ENCODE results near the gene NLRP9.

The NLRP9 gene

DNA sequence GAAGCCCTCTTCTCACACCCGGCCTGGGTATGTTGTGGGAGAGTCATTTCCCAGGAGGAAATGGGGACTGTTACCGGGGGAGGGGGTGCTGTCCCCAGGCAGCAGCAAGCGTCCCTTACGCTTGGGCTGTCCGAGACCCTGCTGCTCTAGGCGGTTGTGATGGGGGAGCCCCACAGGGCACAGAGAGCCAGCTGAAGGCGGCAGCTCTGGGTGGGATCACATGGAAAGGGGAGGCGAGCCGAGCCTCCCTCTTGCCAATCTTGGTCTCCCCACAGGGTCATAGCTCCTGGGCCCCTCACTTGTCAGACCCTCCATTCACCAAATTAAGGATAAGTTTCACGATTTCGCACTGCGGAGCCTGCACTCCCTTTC is 41.1 kb downstream of the NLRP9 start:
- no peak for TF ChIP-seq FOXP2 (optimal IDR thresholded peaks at IDR 0.05; ENCODE audit: borderline replicate concordance, extremely low read depth, extremely low read length, insufficient read depth)
- TF ChIP-seq TAF1 (IDR thresholded peaks at IDR 0.05; ENCODE audit: borderline replicate concordance, insufficient read depth, low read length), result no peak
- TF ChIP-seq POLR2AphosphoS5 (IDR thresholded peaks at IDR 0.05; ENCODE audit: low read depth, low read length), result no peak
- TF ChIP-seq, protein P1, sequence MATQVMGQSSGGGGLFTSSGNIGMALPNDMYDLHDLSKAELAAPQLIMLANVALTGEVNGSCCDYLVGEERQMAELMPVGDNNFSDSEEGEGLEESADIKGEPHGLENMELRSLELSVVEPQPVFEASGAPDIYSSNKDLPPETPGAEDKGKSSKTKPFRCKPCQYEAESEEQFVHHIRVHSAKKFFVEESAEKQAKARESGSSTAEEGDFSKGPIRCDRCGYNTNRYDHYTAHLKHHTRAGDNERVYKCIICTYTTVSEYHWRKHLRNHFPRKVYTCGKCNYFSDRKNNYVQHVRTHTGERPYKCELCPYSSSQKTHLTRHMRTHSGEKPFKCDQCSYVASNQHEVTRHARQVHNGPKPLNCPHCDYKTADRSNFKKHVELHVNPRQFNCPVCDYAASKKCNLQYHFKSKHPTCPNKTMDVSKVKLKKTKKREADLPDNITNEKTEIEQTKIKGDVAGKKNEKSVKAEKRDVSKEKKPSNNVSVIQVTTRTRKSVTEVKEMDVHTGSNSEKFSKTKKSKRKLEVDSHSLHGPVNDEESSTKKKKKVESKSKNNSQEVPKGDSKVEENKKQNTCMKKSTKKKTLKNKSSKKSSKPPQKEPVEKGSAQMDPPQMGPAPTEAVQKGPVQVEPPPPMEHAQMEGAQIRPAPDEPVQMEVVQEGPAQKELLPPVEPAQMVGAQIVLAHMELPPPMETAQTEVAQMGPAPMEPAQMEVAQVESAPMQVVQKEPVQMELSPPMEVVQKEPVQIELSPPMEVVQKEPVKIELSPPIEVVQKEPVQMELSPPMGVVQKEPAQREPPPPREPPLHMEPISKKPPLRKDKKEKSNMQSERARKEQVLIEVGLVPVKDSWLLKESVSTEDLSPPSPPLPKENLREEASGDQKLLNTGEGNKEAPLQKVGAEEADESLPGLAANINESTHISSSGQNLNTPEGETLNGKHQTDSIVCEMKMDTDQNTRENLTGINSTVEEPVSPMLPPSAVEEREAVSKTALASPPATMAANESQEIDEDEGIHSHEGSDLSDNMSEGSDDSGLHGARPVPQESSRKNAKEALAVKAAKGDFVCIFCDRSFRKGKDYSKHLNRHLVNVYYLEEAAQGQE (IDR thresholded peaks at IDR 0.05; ENCODE audit: insufficient read depth in 1 of 2, low read depth in 2 of 2, low read length in 2 of 2), result no peak
- TF ChIP-seq SIN3A (IDR thresholded peaks at IDR 0.05; ENCODE audit: borderline replicate concordance, insufficient read depth, low read length), result no peak

- TF ChIP-seq, protein P1 (IDR thresholded peaks at IDR 0.05; ENCODE audit: insufficient read depth in 1 of 2, low read depth in 2 of 2, low read length in 2 of 2), result no peak
- TF ChIP-seq POLR2AphosphoS5 (IDR thresholded peaks at IDR 0.05; ENCODE audit: low read depth, low read length) (no peak), SIN3A (IDR thresholded peaks at IDR 0.05; ENCODE audit: borderline replicate concordance, insufficient read depth, low read length) (no peak), FOXP2 (optimal IDR thresholded peaks at IDR 0.05; ENCODE audit: borderline replicate concordance, extremely low read depth, extremely low read length, insufficient read depth) (no peak), TAF1 (IDR thresholded peaks at IDR 0.05; ENCODE audit: borderline replicate concordance, insufficient read depth, low read length) (no peak)
These were observed 41.7 kb downstream of the NLRP9 start for GRCh38 chr19:55696301-55697068.

GRCh38 chr19:55695511-55696290 is 42.5 kb downstream of the NLRP9 start:
- TF ChIP-seq, protein P1 (IDR thresholded peaks at IDR 0.05; ENCODE audit: insufficient read depth in 1 of 2, low read depth in 2 of 2, low read length in 2 of 2), result no peak

DNA sequence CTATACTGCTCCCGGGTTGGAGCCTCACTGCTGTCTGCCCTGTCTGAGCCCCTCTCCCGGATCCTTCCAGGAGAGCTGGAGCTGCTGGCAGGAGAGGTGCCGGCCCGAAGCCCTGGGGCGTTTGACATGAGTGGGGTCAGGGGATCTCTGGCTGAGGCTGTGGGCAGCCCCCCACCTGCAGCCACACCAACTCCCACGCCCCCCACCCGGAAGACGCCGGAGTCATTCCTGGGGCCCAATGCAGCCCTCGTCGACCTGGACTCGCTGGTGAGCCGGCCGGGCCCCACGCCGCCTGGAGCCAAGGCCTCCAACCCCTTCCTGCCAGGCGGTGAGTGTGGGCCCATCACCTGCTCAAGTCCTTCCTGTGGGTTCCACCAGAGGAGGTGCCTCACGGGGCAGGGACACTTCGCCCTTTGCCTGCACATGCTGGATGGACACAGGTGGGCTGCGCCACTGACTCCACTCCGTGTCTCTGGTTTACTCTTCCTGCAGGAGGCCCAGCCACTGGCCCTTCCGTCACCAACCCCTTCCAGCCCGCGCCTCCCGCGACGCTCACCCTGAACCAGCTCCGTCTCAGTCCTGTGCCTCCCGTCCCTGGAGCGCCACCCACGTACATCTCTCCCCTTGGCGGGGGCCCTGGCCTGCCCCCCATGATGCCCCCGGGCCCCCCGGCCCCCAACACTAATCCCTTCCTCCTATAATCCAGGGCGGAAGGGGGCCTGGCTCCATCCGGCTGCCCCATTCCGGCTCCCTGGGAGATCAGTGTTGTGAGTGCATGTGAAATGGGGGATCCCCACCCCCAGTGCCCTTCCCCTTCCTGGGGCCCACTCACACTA is 43.3 kb downstream of the NLRP9 start:
- TF ChIP-seq FOXP2 (optimal IDR thresholded peaks at IDR 0.05; ENCODE audit: borderline replicate concordance, extremely low read depth, extremely low read length, insufficient read depth) (no peak), POLR2AphosphoS5 (IDR thresholded peaks at IDR 0.05; ENCODE audit: low read depth, low read length) (no peak)

DNA sequence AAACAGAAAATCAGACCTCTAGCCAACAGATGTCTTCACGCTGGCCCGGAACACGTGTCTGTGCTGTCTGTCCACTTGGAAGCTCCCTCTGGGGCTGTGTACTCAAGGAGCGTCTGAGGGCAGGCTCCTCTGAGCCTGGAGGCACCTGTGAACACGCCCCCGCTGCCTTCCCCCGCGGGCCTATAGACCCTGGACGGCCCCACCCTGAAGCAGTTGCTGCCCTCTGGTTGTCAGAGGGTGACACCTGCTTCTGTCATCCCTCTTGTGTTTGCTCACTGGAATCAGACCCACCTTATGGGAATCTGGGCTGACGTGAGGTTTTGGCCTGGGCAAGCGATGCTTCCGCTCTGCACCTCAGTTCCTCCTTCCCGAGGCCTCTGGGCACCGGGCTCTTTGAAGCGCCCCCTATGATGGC is 44.0 kb downstream of the NLRP9 start:
- TF ChIP-seq FOXP2 (optimal IDR thresholded peaks at IDR 0.05; ENCODE audit: borderline replicate concordance, extremely low read depth, extremely low read length, insufficient read depth) (no peak), POLR2AphosphoS5 (IDR thresholded peaks at IDR 0.05; ENCODE audit: low read depth, low read length) (no peak), SIN3A (IDR thresholded peaks at IDR 0.05; ENCODE audit: borderline replicate concordance, insufficient read depth, low read length) (no peak), TAF1 (IDR thresholded peaks at IDR 0.05; ENCODE audit: borderline replicate concordance, insufficient read depth, low read length) (no peak)
- TF ChIP-seq, protein P1 (IDR thresholded peaks at IDR 0.05; ENCODE audit: insufficient read depth in 1 of 2, low read depth in 2 of 2, low read length in 2 of 2), result no peak
